COLO668 (cell line): ENCODE measurements around the gene ZMAT3.
A peak's percentile ranks its signal among the peaks of the same experiment; 100 is the strongest.

Source experiments
- DNase-seq: peaks from one replicate; lab custom pipeline; 2025; ENCODE audit not compliant: unreplicated experiment; lab: John Stamatoyannopoulos, UW

ZMAT3 gene

DNA sequence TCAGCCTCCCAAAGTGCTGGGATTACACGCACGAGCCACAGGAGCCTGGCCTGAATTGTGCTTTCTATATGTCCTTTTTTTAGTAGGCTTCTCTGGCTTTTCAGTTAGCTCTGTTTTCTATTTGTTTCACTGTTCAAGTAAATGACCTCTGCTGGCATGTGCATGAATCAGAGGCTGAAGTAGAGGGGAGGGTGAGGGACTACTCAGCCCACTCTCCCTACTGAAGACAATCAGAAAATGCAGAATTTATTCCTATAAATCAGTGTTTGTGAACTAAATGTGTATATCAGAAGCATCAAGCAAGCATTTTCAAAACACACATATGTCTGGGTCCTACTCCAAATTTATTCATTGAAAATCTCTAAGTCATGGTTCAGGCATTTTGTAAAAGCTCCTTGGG lies 45.0 kb downstream of the ZMAT3 start:
- DNase-seq = no peak

GRCh38 chr3:179021119-179021903 lies 50.3 kb downstream of the ZMAT3 start:
- DNase-seq = no peak

GRCh38 chr3:179020112-179020511 lies 51.5 kb downstream of the ZMAT3 start:
- DNase-seq = no peak

- DNase-seq = no peak
Observed at GRCh38 chr3:179018808-179019207, 52.8 kb downstream of the ZMAT3 start.

GRCh38 chr3:179016979-179017670 lies 54.5 kb downstream of the ZMAT3 start:
- no peak for DNase-seq

- peak; percentile 42 for DNase-seq
Observed at GRCh38 chr3:179015551-179016020, 56.0 kb downstream of the ZMAT3 start.

DNA sequence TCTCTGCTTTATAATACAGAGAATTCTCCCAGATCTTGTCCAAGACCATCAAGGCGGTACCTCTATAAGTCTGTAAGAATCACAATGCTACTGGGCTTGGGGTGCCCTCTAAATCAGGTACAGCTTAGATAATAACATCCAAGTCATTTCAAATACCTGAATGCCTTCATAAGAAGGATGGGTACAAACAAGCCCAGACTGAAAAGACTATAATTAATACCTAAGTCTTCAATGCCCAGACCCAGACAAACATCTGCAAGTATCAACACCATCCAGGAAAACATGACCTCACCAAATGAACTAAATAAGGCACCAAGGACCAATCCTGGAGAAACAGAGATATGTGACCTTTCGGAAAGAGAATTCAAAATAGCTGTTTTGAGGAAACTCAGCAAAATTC lies 65.9 kb downstream of the ZMAT3 start:
- no peak for DNase-seq

DNA sequence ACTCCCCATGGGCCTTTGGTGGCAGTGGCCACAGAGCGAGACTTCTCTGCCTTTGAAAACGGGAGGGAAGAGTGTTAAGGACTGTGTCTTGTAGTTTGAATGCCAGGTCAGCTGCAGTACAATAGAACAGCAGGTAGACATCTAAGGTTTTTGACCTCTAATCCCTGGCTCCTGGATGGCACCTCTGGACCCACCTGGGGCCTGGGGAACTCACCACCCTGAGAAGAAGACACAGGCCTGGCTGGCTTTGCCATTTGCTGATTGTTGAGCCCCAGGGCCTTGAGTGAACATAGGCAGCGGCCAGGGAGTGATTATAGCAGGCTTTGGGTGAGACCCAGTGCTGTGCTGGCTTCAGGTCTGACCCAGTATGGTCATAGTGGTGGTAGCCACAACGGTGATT lies 66.4 kb downstream of the ZMAT3 start:
- no peak for DNase-seq

- no peak for DNase-seq
Observed at GRCh38 chr3:179000659-179001058, 71.0 kb downstream of the ZMAT3 start.

GRCh38 chr3:179000144-179000543 lies 71.5 kb downstream of the ZMAT3 start:
- DNase-seq = no peak

GRCh38 chr3:178996399-178996798 lies 75.2 kb downstream of the ZMAT3 start:
- no peak for DNase-seq

GRCh38 chr3:178990293-178990692 lies 81.3 kb downstream of the ZMAT3 start:
- no peak for DNase-seq

GRCh38 chr3:178989821-178990220 lies 81.8 kb downstream of the ZMAT3 start:
- DNase-seq = no peak

GRCh38 chr3:178987745-178988144 lies 83.9 kb downstream of the ZMAT3 start:
- DNase-seq = no peak

DNA sequence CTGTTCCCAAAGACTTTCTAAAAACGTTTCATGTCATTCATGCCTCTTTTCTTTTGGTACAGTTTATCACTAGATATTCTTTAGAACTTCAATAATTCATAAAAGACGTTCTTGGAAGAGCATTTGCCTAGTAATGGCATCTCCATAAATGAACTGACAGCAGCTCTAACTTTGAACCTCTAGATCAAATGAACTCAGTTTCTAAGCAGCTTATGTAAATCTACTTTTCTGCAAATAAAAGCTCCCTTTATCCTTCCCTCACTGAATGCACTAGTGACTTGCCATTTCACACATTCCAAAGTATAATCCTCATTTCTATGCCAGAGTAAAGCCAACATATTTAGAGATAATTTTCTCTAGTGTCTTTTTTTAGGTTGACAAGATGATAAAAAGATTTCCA lies 85.2 kb downstream of the ZMAT3 start:
- no peak for DNase-seq

DNA sequence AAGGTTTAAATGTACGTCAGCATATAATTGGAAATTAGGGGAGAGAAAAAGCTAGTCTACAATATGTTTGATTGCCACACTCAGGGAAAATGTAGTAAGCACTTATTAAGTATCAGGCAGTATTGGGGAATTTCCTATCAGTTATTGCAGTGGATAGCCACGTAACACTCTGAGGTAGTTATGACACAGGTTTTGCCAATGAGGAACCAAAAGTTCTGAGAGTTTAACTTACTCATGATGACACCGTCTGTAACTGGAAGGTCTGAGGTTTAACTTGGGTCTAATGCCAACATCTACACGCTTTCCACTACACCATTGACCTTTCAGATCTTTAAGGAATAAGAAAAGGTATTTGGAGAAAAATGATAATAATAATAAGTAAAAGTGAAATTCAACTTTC lies 89.5 kb downstream of the ZMAT3 start:
- no peak for DNase-seq

GRCh38 chr3:178975320-178975719 lies 96.3 kb downstream of the ZMAT3 start:
- no peak for DNase-seq

DNA sequence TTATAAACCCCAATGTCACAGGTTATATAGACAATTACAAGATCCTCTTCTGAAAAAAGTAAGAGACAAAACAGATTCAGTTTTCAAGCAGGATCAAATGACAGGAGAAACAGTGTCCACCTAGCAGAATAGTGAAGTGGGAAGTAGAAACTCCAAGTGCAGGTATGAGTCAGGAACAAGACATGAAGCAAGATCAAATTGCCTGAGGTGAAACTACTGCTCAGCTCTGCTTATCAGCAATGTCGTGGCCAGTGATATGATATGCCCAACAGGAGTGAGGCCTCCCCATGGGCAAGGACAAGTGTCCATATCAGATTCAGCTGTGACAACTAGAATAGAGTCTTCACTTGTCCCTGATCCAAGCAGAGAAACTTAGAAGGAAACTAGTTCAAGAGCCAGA lies 100.0 kb downstream of the ZMAT3 start:
- no peak for DNase-seq

- no peak for DNase-seq
Observed at GRCh38 chr3:178969004-178969700, 102.5 kb downstream of the ZMAT3 start.
